ENCODE results near the gene PHF21B. TPM values are rescaled to one million over a fixed set of nuclear protein-coding genes. Genes with fewer than 3 reads are reported as not detected.

The PHF21B gene
- total RNA-seq, 1 donor from 2014 or later: 6.7 TPM

DNA sequence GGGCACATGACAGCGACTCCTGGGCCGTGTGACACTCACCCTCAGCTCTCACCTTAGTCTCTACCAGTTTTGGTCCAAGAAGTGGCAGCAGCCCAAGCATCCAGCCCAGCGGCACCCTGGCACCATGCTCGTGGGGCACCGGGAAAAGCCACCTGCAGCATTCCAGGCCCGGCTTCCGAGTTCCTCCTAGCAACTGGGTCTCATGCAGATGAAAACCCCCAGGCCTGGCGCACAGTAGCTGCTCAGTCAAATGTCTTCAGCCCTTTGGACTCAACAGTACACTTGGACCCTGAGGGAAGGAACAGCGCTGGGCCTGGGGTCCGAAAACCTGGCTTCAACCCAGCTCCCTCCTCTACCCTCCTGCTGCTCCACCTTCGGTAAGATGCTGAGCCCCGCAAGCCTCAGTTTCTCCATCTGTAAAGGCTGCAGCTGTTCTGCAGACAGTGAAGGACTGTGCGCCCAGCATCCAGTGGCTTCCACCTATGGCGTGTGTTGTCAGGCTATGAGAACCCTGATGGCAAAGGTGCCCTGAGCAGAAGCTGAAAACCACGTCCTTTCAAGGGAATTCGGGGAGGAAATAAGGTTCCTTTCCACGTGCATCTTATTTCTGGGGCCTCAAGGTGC is 66.0 kb downstream of the PHF21B start:
- Histone ChIP-seq H3K79me2 (ENCODE audit: low read depth) (peaks cover 79% of the 10 kb centered on the region), H3K9me3 (ENCODE audit: low read depth) (no peaks in the 10 kb centered on the region), H3K4me2 (no peak overlapping the region), H3K36me3 (no peaks in the 10 kb centered on the region), H3F3A (ENCODE audit: low read depth) (peaks cover 25% of the 10 kb centered on the region), H2AFZ (replicated peaks) (no peak overlapping the region), H4K20me1 (ENCODE audit: low read depth) (peaks cover 99% of the 10 kb centered on the region), H3K4me1 (peaks cover 60% of the 10 kb centered on the region), H3K4me3 (no peak overlapping the region), H3K27ac (no peak overlapping the region), H3K9ac (no peak overlapping the region), H3K27me3 (no peaks in the 10 kb centered on the region)
- Mint-ChIP-seq H3K36me3 (peaks cover 4% of the 10 kb centered on the region), H3K27me3 (ENCODE audit: insufficient read depth, low read depth) (no peaks in the 10 kb centered on the region), H3K27ac (peak overlapping the region; percentile 11), H3K4me3 (no peak overlapping the region), H3K4me1 (peaks cover 47% of the 10 kb centered on the region), H3K9me3 (no peaks in the 10 kb centered on the region)
- DNase-seq (ENCODE audit: low spot score): no peak
- TF ChIP-seq EZH2phosphoT487 (IDR thresholded peaks at IDR 0.05): no peak
- TF ChIP-seq, protein P1, sequence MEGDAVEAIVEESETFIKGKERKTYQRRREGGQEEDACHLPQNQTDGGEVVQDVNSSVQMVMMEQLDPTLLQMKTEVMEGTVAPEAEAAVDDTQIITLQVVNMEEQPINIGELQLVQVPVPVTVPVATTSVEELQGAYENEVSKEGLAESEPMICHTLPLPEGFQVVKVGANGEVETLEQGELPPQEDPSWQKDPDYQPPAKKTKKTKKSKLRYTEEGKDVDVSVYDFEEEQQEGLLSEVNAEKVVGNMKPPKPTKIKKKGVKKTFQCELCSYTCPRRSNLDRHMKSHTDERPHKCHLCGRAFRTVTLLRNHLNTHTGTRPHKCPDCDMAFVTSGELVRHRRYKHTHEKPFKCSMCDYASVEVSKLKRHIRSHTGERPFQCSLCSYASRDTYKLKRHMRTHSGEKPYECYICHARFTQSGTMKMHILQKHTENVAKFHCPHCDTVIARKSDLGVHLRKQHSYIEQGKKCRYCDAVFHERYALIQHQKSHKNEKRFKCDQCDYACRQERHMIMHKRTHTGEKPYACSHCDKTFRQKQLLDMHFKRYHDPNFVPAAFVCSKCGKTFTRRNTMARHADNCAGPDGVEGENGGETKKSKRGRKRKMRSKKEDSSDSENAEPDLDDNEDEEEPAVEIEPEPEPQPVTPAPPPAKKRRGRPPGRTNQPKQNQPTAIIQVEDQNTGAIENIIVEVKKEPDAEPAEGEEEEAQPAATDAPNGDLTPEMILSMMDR (IDR thresholded peaks at IDR 0.05): no peak
- TF ChIP-seq EZH2 (IDR thresholded peaks at IDR 0.05): no peak

DNA sequence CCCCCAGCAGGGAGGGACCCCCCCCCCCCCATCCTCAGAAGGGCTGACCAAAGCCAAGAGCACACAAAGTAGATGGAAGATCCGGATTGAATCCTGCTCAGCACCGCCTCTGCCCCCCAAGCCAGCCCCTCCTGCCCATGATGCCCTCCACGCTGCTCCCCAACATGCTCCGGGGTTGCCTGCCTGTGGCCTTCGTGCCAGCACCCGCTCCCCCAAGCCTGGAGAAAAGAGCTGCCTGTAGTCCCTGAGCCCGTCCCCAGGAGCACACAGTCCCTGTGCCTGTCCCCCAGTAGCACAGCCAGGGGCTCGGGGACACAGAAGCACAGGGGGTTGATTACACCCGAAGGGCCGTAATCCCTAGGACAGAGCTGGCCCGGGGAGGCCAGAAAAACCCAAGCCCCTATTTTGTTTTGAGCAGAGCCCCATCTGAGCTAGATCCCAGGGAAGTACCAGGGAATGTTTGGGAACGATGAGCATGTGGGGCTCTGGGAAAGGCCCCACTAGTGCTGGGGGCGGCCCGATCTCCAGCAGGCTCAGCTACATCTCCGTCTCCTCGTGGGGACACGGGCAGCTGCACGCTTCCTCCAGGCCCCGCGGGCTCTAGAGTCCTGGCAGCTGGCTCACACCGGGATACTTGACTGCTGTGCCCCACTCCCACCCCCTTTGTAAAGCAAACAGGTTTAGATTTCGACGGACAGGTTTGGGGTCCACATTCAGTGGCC is 66.7 kb downstream of the PHF21B start:
- Histone ChIP-seq H3K27ac (no peak overlapping the region), H3K4me1 (peaks cover 60% of the 10 kb centered on the region), H3K36me3 (no peaks in the 10 kb centered on the region), H3F3A (ENCODE audit: low read depth) (peaks cover 25% of the 10 kb centered on the region), H2AFZ (replicated peaks) (no peak overlapping the region), H3K9ac (no peak overlapping the region), H3K4me3 (no peak overlapping the region), H3K4me2 (no peak overlapping the region), H4K20me1 (ENCODE audit: low read depth) (peaks cover 100% of the 10 kb centered on the region), H3K9me3 (ENCODE audit: low read depth) (no peaks in the 10 kb centered on the region), H3K79me2 (ENCODE audit: low read depth) (peaks cover 79% of the 10 kb centered on the region), H3K27me3 (no peaks in the 10 kb centered on the region)
- no peaks in the 10 kb centered on the region for H3K9me3 Mint-ChIP-seq
- peaks cover 4% of the 10 kb centered on the region for H3K36me3 Mint-ChIP-seq
- H3K27me3 Mint-ChIP-seq (ENCODE audit: insufficient read depth, low read depth): peaks cover 3% of the 10 kb centered on the region
- no peak for TF ChIP-seq EZH2phosphoT487 (IDR thresholded peaks at IDR 0.05)
- TF ChIP-seq, protein P1 (IDR thresholded peaks at IDR 0.05): no peak
- no peak for TF ChIP-seq EZH2 (IDR thresholded peaks at IDR 0.05)
- H3K4me1 Mint-ChIP-seq: peaks cover 47% of the 10 kb centered on the region
- H3K4me3 Mint-ChIP-seq: no peak overlapping the region
- DNase-seq (ENCODE audit: low spot score): no peak
- peak overlapping the region; percentile 11 for H3K27ac Mint-ChIP-seq

DNA sequence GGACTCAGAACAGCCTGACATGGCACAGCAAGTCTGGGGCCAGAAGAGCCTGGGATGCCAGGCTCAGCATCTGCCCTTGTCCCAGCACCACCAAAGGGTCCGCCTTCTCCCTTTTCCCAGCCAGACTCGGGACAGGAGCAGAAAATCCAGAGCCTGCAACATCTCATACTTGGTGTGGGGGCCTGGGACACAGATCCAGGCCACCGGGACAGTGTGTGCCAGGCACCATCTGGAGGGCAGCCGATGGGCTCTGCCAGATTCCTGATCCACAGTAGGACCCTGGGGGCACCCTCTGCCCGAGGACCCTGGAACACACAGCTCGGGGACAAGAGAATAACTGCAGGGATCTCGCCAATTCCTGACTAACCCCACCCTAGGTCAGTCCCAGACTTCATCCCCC is 67.7 kb downstream of the PHF21B start:
- no peaks in the 10 kb centered on the region for H3K27me3 ChIP-seq
- no peaks in the 10 kb centered on the region for H3K36me3 ChIP-seq
- peaks cover 25% of the 10 kb centered on the region for H3F3A ChIP-seq (ENCODE audit: low read depth)
- no peaks in the 10 kb centered on the region for H3K9me3 ChIP-seq (ENCODE audit: low read depth)
- peaks cover 3% of the 10 kb centered on the region for H3K27me3 Mint-ChIP-seq (ENCODE audit: insufficient read depth, low read depth)
- DNase-seq (ENCODE audit: low spot score): no peak
- TF ChIP-seq, protein P1 (IDR thresholded peaks at IDR 0.05): no peak
- TF ChIP-seq EZH2 (IDR thresholded peaks at IDR 0.05) (no peak), EZH2phosphoT487 (IDR thresholded peaks at IDR 0.05) (no peak)
- H2AFZ ChIP-seq (replicated peaks): no peak overlapping the region
- H3K9ac ChIP-seq: no peak overlapping the region
- peaks cover 46% of the 10 kb centered on the region for H3K4me1 Mint-ChIP-seq
- H4K20me1 ChIP-seq (ENCODE audit: low read depth): peaks cover 96% of the 10 kb centered on the region
- H3K27ac ChIP-seq: peak overlapping the region; percentile 46
- peaks cover under 1% of the 10 kb centered on the region for H3K36me3 Mint-ChIP-seq
- peaks cover 78% of the 10 kb centered on the region for H3K79me2 ChIP-seq (ENCODE audit: low read depth)
- H3K4me3 ChIP-seq: no peak overlapping the region
- H3K9me3 Mint-ChIP-seq: no peaks in the 10 kb centered on the region
- no peak overlapping the region for H3K4me3 Mint-ChIP-seq
- H3K27ac Mint-ChIP-seq: no peak overlapping the region
- peaks cover 60% of the 10 kb centered on the region for H3K4me1 ChIP-seq
- H3K4me2 ChIP-seq: peak overlapping the region; percentile 48

All from neural progenitor cell (in vitro differentiated cells).